Hepatocyte (in vitro differentiated cells): Measurements from ENCODE around the gene PFDN6. TPM values are rescaled to one million over a fixed set of nuclear protein-coding genes. Genes with fewer than 3 reads are reported as not detected.

ENCODE experiments used
- DNase-seq: peaks from one replicate; pipeline ENCODE4 v3.0.0-alpha.2; 2016; ENCODE audit warnings: low spot score
- H2AFZ ChIP-seq: fragments of 200-600 bp; sonication (generic); 2 replicates; pipeline ENCODE4 v1.6.0; 2016; ENCODE audit warnings: antibody characterized with exemption, mild to moderate bottlenecking
- H3K27ac ChIP-seq: fragments of 200-600 bp; sonication (generic); 2 replicates; pipeline ENCODE4 v1.5.1; 2016; ENCODE audit warnings: mild to moderate bottlenecking
- H3K27me3 ChIP-seq: fragments of 200-600 bp; sonication (generic); 2 replicates; pipeline ENCODE4 v1.6.1; 2016
- H3K36me3 ChIP-seq: fragments of 200-600 bp; sonication (generic); replicated peaks from 2 replicates; pipeline ENCODE4 v1.5.1; 2016; ENCODE audit warnings: low read depth; ENCODE audit not compliant: insufficient read depth
- H3K4me1 ChIP-seq: fragments of 200-600 bp; sonication (generic); 2 replicates; pipeline ENCODE4 v1.5.1; 2016; ENCODE audit warnings: mild to moderate bottlenecking, moderate library complexity; ENCODE audit not compliant: insufficient read depth
- H3K4me2 ChIP-seq: fragments of 200-600 bp; sonication (generic); 2 replicates; pipeline ENCODE4 v1.6.0; 2016
- H3K4me3 ChIP-seq: fragments of 200-600 bp; sonication (generic); 2 replicates; pipeline ENCODE4 v1.5.1; 2016; ENCODE audit warnings: mild to moderate bottlenecking
- H3K79me2 ChIP-seq: fragments of 200-600 bp; sonication (generic); 2 replicates; pipeline ENCODE4 v1.6.0; 2017; ENCODE audit warnings: mild to moderate bottlenecking
- H3K9me2 ChIP-seq: fragments of 200-600 bp; sonication (generic); replicated peaks from 2 replicates; pipeline ENCODE4 v1.6.0; 2017; ENCODE audit warnings: mild to moderate bottlenecking; ENCODE audit not compliant: insufficient read depth
- H3K9me3 ChIP-seq: fragments of 200-600 bp; sonication (generic); 2 replicates; pipeline ENCODE4 v1.5.1; 2016; ENCODE audit warnings: low read depth, mild to moderate bottlenecking
- H4K20me1 ChIP-seq: fragments of 200-600 bp; sonication (generic); 2 replicates; pipeline ENCODE4 v1.6.0; 2016; ENCODE audit warnings: mild to moderate bottlenecking; ENCODE audit not compliant: insufficient read depth, poor library complexity, severe bottlenecking
- CTCF ChIP-seq: fragments of 200-600 bp; sonication (generic); IDR thresholded peaks from 2 replicates; pipeline ENCODE4 v1.5.1; 2016; ENCODE audit warnings: antibody characterized with exemption, mild to moderate bottlenecking; ENCODE audit not compliant: poor library complexity
- EZH2 ChIP-seq: fragments of 200-600 bp; sonication (generic); IDR thresholded peaks from 2 replicates; pipeline ENCODE4 v1.6.1; 2016; ENCODE audit warnings: antibody characterized with exemption, mild to moderate bottlenecking, borderline replicate concordance
- EZH2phosphoT487 ChIP-seq: fragments of 200-600 bp; sonication (generic); IDR thresholded peaks from one replicate; pipeline ENCODE4 v1.6.1; 2018; ENCODE audit warnings: antibody characterized with exemption, mild to moderate bottlenecking, low read depth, moderate library complexity; ENCODE audit not compliant: unreplicated experiment, severe bottlenecking
- WGBS: methylation state at CpG from one replicate; pipeline ENCODE4 v1.1.6; 2016; ENCODE audit warnings: low lambda C conversion rate; ENCODE audit errors: missing lambda C conversion rate; 5-methylcytosine and 5-hydroxymethylcytosine counted together
- polyA plus RNA-seq: library from polyadenylated mRNA; unstranded; fragments of >200 nt; fragmentation: Nextera tagmentation; extraction: Ambion mirVana; gene quantifications from 2 replicates; pipeline ENCODE4 v1.2.1, GENCODE V29; 2016
- total RNA-seq: library from RNA; depleted of rRNA; stranded (reverse); fragments of >200 nt; gene quantifications from 2 replicates; pipeline ENCODE4 v1.2.3, GENCODE V29; 2014

The PFDN6 gene
- total and polyA plus RNA-seq, 2 experiments from 2014 or later, result 19.5 to 52.7 TPM

- WGBS, result 97% methylated on average over 3 of the region's 3 CpGs
- peaks cover 34% of the 10 kb centered on the region for H3K79me2 ChIP-seq
- H3K36me3 ChIP-seq, result no peaks in the 10 kb centered on the region
- peak overlapping the region; percentile 54 for H3K27ac ChIP-seq
- no peak for DNase-seq
- no peak overlapping the region for H3K4me3 ChIP-seq
- H3K27me3 ChIP-seq, result no peaks in the 10 kb centered on the region
- H2AFZ ChIP-seq, result no peak overlapping the region
- no peaks in the 10 kb centered on the region for H4K20me1 ChIP-seq
- TF ChIP-seq EZH2, result no peak
- TF ChIP-seq EZH2phosphoT487, result no peak
- no peak for TF ChIP-seq CTCF
- no peaks in the 10 kb centered on the region for H3K9me3 ChIP-seq
- H3K4me1 ChIP-seq, result peaks cover 21% of the 10 kb centered on the region
- H3K4me2 ChIP-seq, result no peak overlapping the region
- H3K9me2 ChIP-seq, result no peaks in the 10 kb centered on the region
Observed at GRCh38 chr6:33319939-33320314, 30.5 kb downstream of the PFDN6 start.

- H2AFZ ChIP-seq, result no peak overlapping the region
- no peak overlapping the region for H3K4me3 ChIP-seq
- peak overlapping the region; percentile 21 for H3K4me2 ChIP-seq
- no peaks in the 10 kb centered on the region for H3K27me3 ChIP-seq
- no peaks in the 10 kb centered on the region for H3K9me3 ChIP-seq
- DNase-seq, result peak; percentile 44
- H3K9me2 ChIP-seq, result no peaks in the 10 kb centered on the region
- no peaks in the 10 kb centered on the region for H4K20me1 ChIP-seq
- H3K79me2 ChIP-seq, result peaks cover 34% of the 10 kb centered on the region
- H3K36me3 ChIP-seq, result no peaks in the 10 kb centered on the region
- H3K27ac ChIP-seq, result peak overlapping the region; percentile 54
- peaks cover 21% of the 10 kb centered on the region for H3K4me1 ChIP-seq
- TF ChIP-seq CTCF, result no peak
- TF ChIP-seq EZH2, result no peak
- no peak for TF ChIP-seq EZH2phosphoT487
- 84% methylated on average over 32 of the region's 32 CpGs for WGBS
Observed at GRCh38 chr6:33320315-33321181, 31.1 kb downstream of the PFDN6 start.

DNA sequence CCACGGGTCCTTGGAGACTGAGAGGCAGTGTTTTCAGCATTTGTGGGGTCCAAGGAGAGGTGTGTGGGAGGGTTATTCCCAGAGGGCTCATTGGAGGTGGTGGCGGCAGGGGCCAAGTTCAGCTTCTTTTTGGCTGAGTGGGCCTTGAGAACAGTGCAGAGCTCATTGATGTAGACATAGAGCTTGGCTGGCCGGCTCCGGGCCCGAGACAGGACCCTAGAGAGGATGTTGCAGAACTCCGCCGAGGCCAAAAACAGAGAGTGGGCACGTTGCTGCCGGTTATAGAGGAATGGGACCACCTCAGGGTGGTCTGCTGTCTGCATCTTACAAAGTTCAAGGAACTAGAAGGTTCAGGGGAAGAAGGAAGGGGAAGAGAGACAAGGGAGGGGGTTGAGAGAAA, 31.8 kb downstream of the PFDN6 start:
- Histone ChIP-seq H3K27me3 (no peaks in the 10 kb centered on the region), H3K4me3 (no peak overlapping the region), H3K9me2 (no peaks in the 10 kb centered on the region), H4K20me1 (no peaks in the 10 kb centered on the region), H3K27ac (no peak overlapping the region), H2AFZ (no peak overlapping the region), H3K4me2 (peak overlapping the region; percentile 74), H3K9me3 (no peaks in the 10 kb centered on the region), H3K4me1 (peaks cover 21% of the 10 kb centered on the region), H3K79me2 (peaks cover 34% of the 10 kb centered on the region), H3K36me3 (no peaks in the 10 kb centered on the region)
- DNase-seq, result no peak
- 96% methylated on average over 9 of the region's 9 CpGs for WGBS
- TF ChIP-seq EZH2, result no peak
- no peak for TF ChIP-seq EZH2phosphoT487
- TF ChIP-seq CTCF, result no peak
